KMS-11 (cell line): ENCODE data around the gene ALDH8A1.

Experiments
- H2AFZ ChIP-seq: fragments of 200-600 bp; sonication (generic); 2 replicates; pipeline ENCODE4 v1.6.1; 2016; ENCODE audit warnings: antibody characterized with exemption, mixed run types, low read depth
- H3K27ac ChIP-seq: fragments of 200-600 bp; sonication (generic); 2 replicates; pipeline ENCODE4 v1.6.1; 2016; ENCODE audit warnings: mild to moderate bottlenecking, mixed run types
- H3K27me3 ChIP-seq: fragments of 200-600 bp; sonication (generic); 2 replicates; pipeline ENCODE4 v1.6.1; 2017; ENCODE audit warnings: mild to moderate bottlenecking, low read depth, mixed run types, moderate library complexity; ENCODE audit not compliant: insufficient read depth
- H3K36me3 ChIP-seq: fragments of 200-600 bp; sonication (generic); 2 replicates; pipeline ENCODE4 v1.6.1; 2017; ENCODE audit warnings: mild to moderate bottlenecking, mixed run types; ENCODE audit not compliant: insufficient read depth
- H3K4me1 ChIP-seq: fragments of 200-600 bp; sonication (generic); 2 replicates; pipeline ENCODE4 v1.6.1; 2016; ENCODE audit warnings: mild to moderate bottlenecking, low read depth, mixed run types; ENCODE audit not compliant: poor library complexity, severe bottlenecking
- H3K4me2 ChIP-seq: fragments of 200-600 bp; sonication (generic); 2 replicates; pipeline ENCODE4 v1.7.0; 2016; ENCODE audit warnings: mild to moderate bottlenecking, mixed run types
- H3K4me3 ChIP-seq: fragments of 200-600 bp; sonication (generic); IDR thresholded peaks from 2 replicates; pipeline ENCODE4 v1.6.1; 2017; ENCODE audit warnings: low read depth, low read length, mixed read lengths; ENCODE audit not compliant: insufficient read depth
- H3K79me2 ChIP-seq: fragments of 200-600 bp; sonication (generic); 2 replicates; pipeline ENCODE4 v1.6.1; 2016; ENCODE audit warnings: low read depth, mixed run types; ENCODE audit not compliant: insufficient read depth
- H3K9ac ChIP-seq: fragments of 200-600 bp; sonication (generic); 2 replicates; pipeline ENCODE4 v1.6.1; 2016; ENCODE audit warnings: mild to moderate bottlenecking, mixed run types
- H4K20me1 ChIP-seq: fragments of 200-600 bp; sonication (generic); 2 replicates; pipeline ENCODE4 v1.6.1; 2016; ENCODE audit warnings: mild to moderate bottlenecking, mixed run types; ENCODE audit not compliant: insufficient read depth
- TF ChIP-seq, protein P1 (sequence below): fragments of 200-600 bp; sonication (generic); conservative IDR thresholded peaks from 2 replicates; pipeline ENCODE4 v1.6.1; 2017; ENCODE audit warnings: low read depth, mild to moderate bottlenecking, antibody characterized with exemption, low read length, moderate library complexity, mixed read lengths

Gene ALDH8A1

DNA sequence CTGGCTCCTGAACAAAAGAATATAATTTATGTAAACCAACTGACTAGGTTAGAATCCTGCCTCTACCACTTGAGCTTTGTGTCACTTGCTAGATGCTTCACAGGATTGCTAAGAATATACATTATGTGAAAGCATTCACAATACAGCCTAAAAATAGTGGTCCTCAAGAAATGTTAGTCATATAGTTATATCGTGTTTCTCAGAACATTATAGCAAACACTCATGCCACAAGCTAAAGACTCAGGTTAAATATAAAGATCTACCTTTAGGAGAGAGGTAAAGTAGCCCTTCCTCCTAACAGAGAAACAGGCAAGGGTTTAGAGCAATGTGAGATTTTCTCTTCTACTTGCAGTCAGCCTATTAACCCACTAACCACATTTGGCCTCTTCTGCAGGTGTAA is 17.8 kb upstream of the ALDH8A1 start:
- Histone ChIP-seq H3K36me3 (no peaks in the 10 kb centered on the region), H3K4me1 (no peaks in the 10 kb centered on the region), H3K4me2 (no peak overlapping the region), H3K9ac (no peak overlapping the region), H3K79me2 (no peaks in the 10 kb centered on the region), H3K27me3 (no peaks in the 10 kb centered on the region), H3K4me3 (no peak overlapping the region), H2AFZ (no peak overlapping the region), H4K20me1 (no peaks in the 10 kb centered on the region), H3K27ac (no peak overlapping the region)
- TF ChIP-seq, protein P1, sequence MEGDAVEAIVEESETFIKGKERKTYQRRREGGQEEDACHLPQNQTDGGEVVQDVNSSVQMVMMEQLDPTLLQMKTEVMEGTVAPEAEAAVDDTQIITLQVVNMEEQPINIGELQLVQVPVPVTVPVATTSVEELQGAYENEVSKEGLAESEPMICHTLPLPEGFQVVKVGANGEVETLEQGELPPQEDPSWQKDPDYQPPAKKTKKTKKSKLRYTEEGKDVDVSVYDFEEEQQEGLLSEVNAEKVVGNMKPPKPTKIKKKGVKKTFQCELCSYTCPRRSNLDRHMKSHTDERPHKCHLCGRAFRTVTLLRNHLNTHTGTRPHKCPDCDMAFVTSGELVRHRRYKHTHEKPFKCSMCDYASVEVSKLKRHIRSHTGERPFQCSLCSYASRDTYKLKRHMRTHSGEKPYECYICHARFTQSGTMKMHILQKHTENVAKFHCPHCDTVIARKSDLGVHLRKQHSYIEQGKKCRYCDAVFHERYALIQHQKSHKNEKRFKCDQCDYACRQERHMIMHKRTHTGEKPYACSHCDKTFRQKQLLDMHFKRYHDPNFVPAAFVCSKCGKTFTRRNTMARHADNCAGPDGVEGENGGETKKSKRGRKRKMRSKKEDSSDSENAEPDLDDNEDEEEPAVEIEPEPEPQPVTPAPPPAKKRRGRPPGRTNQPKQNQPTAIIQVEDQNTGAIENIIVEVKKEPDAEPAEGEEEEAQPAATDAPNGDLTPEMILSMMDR: no peak

DNA sequence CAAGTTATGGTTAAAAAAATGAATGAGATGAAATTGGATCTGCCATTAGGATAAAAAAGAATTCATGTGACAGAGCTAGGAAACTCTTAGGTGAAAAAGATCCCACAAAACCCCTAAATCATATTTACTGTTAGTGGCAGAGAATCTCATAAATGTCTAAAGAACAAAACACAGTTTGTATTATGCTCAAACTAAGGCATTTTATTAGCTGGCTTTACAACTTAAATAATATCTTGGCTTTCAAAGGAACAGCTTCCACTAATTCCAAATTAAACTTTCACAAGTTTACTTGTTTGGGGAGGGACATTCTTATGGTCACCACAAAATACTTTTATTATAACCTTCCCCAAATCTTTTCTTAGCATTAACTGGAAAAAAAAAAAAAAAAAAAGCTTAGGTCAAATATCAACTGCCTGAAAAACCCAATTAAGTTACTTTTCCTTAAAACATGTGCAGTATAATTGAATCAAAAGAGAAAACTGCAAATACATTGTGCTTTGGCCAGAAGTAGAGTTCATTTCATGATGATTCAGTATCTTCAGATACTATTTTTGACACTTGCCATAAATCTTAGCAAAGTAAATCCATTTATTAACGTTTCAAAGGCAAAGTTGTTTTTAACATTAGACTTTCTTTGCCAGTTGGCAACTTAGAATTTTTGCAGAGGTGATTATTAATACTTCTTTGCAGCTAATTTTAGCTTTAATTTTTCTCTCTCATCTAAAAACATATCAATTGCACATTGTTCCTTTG is 14.7 kb upstream of the ALDH8A1 start:
- Histone ChIP-seq H2AFZ (no peak overlapping the region), H3K36me3 (no peaks in the 10 kb centered on the region)
- TF ChIP-seq, protein P1: no peak

DNA sequence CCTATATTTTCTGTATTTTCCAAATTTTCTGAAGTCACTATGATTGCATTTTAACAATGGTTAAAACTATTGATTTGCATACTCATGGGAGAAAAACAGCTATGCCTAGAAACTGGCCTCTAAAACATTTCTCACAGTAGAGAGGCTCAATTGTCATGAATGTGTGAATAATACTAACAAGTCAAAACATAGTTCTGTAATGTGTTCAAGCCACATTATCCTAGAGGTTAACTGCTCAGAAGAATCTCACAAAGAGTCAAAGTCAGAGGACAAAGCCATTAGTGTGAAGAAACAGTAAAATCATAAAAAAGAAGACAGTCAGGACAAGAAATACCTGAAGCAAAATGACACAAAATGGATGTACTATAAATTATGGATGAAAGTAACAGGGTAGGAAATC is 12.5 kb upstream of the ALDH8A1 start:
- Histone ChIP-seq H3K79me2 (no peaks in the 10 kb centered on the region), H3K4me3 (no peak overlapping the region), H3K27me3 (no peaks in the 10 kb centered on the region), H3K4me2 (no peak overlapping the region), H3K27ac (no peak overlapping the region), H3K9ac (no peak overlapping the region), H3K36me3 (no peaks in the 10 kb centered on the region), H4K20me1 (no peaks in the 10 kb centered on the region), H3K4me1 (no peaks in the 10 kb centered on the region), H2AFZ (no peak overlapping the region)
- TF ChIP-seq, protein P1: no peak

More for the DNA sequence above, 14.7 kb upstream of the ALDH8A1 start:
- Histone ChIP-seq H3K4me2 (no peak overlapping the region), H3K9ac (no peak overlapping the region), H4K20me1 (no peaks in the 10 kb centered on the region), H3K4me1 (no peaks in the 10 kb centered on the region), H3K27me3 (no peaks in the 10 kb centered on the region), H3K27ac (no peak overlapping the region), H3K4me3 (no peak overlapping the region), H3K79me2 (no peaks in the 10 kb centered on the region)

DNA sequence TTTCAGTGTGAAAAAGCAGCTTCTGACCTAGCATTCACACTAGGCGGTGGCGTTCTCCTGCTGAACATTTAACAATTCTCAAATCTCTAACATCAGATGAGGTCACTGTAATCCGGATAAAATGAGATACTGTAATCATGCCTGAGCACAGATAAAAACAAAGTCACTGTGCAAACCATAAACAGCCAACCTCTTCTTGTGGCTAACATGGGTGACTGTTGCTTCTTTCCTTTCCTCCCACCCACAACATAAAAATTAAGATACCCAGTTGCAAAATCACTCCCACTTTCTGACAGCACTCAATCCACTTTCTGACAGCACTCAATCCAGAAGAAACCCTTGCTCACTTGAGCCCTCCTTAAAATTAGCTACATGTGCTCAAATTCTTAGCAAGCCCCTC is 11.5 kb upstream of the ALDH8A1 start:
- H3K36me3 ChIP-seq: no peaks in the 10 kb centered on the region
- H3K4me3 ChIP-seq: no peak overlapping the region
- H4K20me1 ChIP-seq: no peaks in the 10 kb centered on the region
- no peak overlapping the region for H3K9ac ChIP-seq
- H3K79me2 ChIP-seq: no peaks in the 10 kb centered on the region
- H2AFZ ChIP-seq: no peak overlapping the region
- no peaks in the 10 kb centered on the region for H3K27me3 ChIP-seq
- TF ChIP-seq, protein P1: no peak
- no peak overlapping the region for H3K27ac ChIP-seq
- no peaks in the 10 kb centered on the region for H3K4me1 ChIP-seq
- H3K4me2 ChIP-seq: no peak overlapping the region
